K562 (cell line): ENCODE results near the gene ITPR1. TPM values are rescaled to one million over a fixed set of nuclear protein-coding genes. Genes with fewer than 3 reads are reported as not detected.

Experiments
- ATAC-seq: fragments of 200-7000 bp; cut with Tn5 transposase; 3 replicates; pipeline ENCODE4 v1.9.1; 2020; ENCODE audit warnings: moderate library complexity
- BruUV-seq: library from RNA; stranded (reverse); fragments of 400-500 nt; replicated peaks from 2 replicates; lab custom pipeline; 2021; lab: Mats Ljungman, UMichigan
- CTCF ChIA-PET: fragments of 300-600 bp; formaldehyde crosslinking; extraction: SDS; loops from one replicate; lab custom pipeline; 2021; ENCODE audit warnings: low intra/inter-chr PET ratio; lab: Yijun Ruan, JAX
- POLR2A ChIA-PET: fragments of 300-600, 350-650 bp; sonication (Branson Sonifier 250); formaldehyde crosslinking; extraction: SDS; loops from one replicate; lab custom pipeline; 2021; ENCODE audit warnings: antibody characterized with exemption, inconsistent platforms; lab: Yijun Ruan, JAX
- DNase-seq, 4 experiments: peaks; one replicate each; pipeline versions ENCODE4 v3.0.0 to v3.0.0-alpha.2; 2011 to 2018; ENCODE audit warnings: low spot score in 3 of 4, mixed read lengths in 3 of 4; ENCODE audit errors: extremely low read depth in 1 of 4
- FAIRE-seq: peaks from 2 replicates; lab custom pipeline; 2011; peaks lifted over from hg19 to GRCh38; lab: Jason Lieb, UNC
- H2AFZ ChIP-seq: 2 replicates; pipeline ENCODE4 v1.6.0; 2011; ENCODE audit warnings: low read depth, low read length, control low read depth, inconsistent platforms
- H3K27ac ChIP-seq: fragments of 200-600 bp; 3 replicates; pipeline ENCODE4 v1.8.0; 2011; ENCODE audit warnings: low read depth, mild to moderate bottlenecking, control low read depth, inconsistent platforms, low read length, moderate library complexity, mixed read lengths; ENCODE audit errors: extremely low read depth
- H3K27me3 ChIP-seq, 2 experiments: fragments of 300-600 bp in 1 of 2; 2 replicates in 1 of 2; 3 replicates in 1 of 2; pipeline versions ENCODE4 v1.6.0 to v1.8.0; 2011; ENCODE audit warnings: inconsistent platforms in 2 of 2, low read length in 2 of 2, mild to moderate bottlenecking in 1 of 2, mixed read lengths in 1 of 2, moderate library complexity in 1 of 2; ENCODE audit not compliant: control insufficient read depth in 2 of 2, insufficient read depth in 2 of 2
- H3K36me3 ChIP-seq: fragments of 300-600 bp; 3 replicates; pipeline ENCODE4 v1.8.0; 2011; ENCODE audit warnings: mild to moderate bottlenecking, low read length, inconsistent platforms; ENCODE audit not compliant: control insufficient read depth, insufficient read depth
- H3K4me1 ChIP-seq, 2 experiments: fragments of 200-600 bp in 1 of 2; replicated peaks in 1 of 2; 2 replicates in 1 of 2; 3 replicates in 1 of 2; pipeline versions ENCODE4 v1.5.1 to v1.8.0; 2011; ENCODE audit warnings: inconsistent platforms in 2 of 2, low read length in 2 of 2, mild to moderate bottlenecking in 1 of 2, mixed read lengths in 1 of 2, moderate library complexity in 1 of 2; ENCODE audit not compliant: control insufficient read depth in 2 of 2, insufficient read depth in 2 of 2
- H3K4me2 ChIP-seq: 2 replicates; pipeline ENCODE4 v1.6.1; 2011; ENCODE audit warnings: low read length, control low read depth, inconsistent platforms, mixed read lengths; ENCODE audit not compliant: insufficient read depth
- H3K4me3 ChIP-seq: fragments of 200-600 bp; sonication (generic), shearing (Covaris generic); 2 replicates; pipeline ENCODE4 v1.5.1; 2016; ENCODE audit warnings: control low read depth, inconsistent platforms
- H3K79me2 ChIP-seq: fragments of 200-600 bp; 3 replicates; pipeline ENCODE4 v1.8.0; 2011; ENCODE audit warnings: low read length, inconsistent platforms; ENCODE audit not compliant: control insufficient read depth, insufficient read depth
- H3K9ac ChIP-seq, 2 experiments: 2 replicates each; pipeline versions ENCODE4 v1.6.0 to v1.6.1; 2011; ENCODE audit warnings: low read depth in 2 of 2, low read length in 2 of 2, control low read depth in 1 of 2, inconsistent platforms in 1 of 2, mild to moderate bottlenecking in 1 of 2, mixed read lengths in 1 of 2; ENCODE audit not compliant: insufficient read depth in 1 of 2
- H3K9me1 ChIP-seq: one replicate; pipeline ENCODE4 v1.6.0; 2011; ENCODE audit warnings: inconsistent platforms, mild to moderate bottlenecking, low read length, moderate library complexity; ENCODE audit not compliant: control insufficient read depth, insufficient read depth
- H3K9me3 ChIP-seq: replicated peaks from 2 replicates; pipeline ENCODE4 v1.5.1; 2011; ENCODE audit warnings: low read depth, low read length, inconsistent platforms; ENCODE audit not compliant: control insufficient read depth, insufficient read depth
- H4K20me1 ChIP-seq: replicated peaks from 2 replicates; pipeline ENCODE4 v1.6.1; 2011; ENCODE audit warnings: low read length, inconsistent platforms, mixed read lengths; ENCODE audit not compliant: control insufficient read depth, insufficient read depth
- BCL6 ChIP-seq: fragments of 250-450 bp; sonication (Bioruptor Pico); IDR thresholded peaks from 2 replicates; pipeline ENCODE4 v1.4.0; 2020
- SMARCE1 ChIP-seq: fragments of 450-650 bp; IDR thresholded peaks from 2 replicates; pipeline ENCODE4 v1.7.1; 2016; ENCODE audit warnings: mild to moderate bottlenecking
- WGBS: fragments of 100-300 bp; shearing (Covaris generic); methylation state at CpG from one replicate; pipeline ENCODE4 v1.1.6; 2016; ENCODE audit warnings: low coverage, mixed read lengths; ENCODE audit not compliant: insufficient coverage; ENCODE audit errors: missing lambda C conversion rate; 5-methylcytosine and 5-hydroxymethylcytosine counted together
- in situ Hi-C: fragments of 300-500 bp; cut with MboI; formaldehyde crosslinking; loops from 4 replicates; pipeline ENCODE4 v1.15.0; 2018; ENCODE audit warnings: inconsistent platforms, mixed read lengths
- intact Hi-C: fragments of 100-400 bp; cut with micrococcal nuclease; formaldehyde crosslinking; loops from 2 replicates; pipeline ENCODE4 v1.14.2; 2022
- polyA plus RNA-seq, 8 experiments: library from polyadenylated mRNA; depleted of rRNA in 4 of 8; stranded (reverse) in 5 of 8; unstranded in 3 of 8; fragments of >200 nt; fragmentation: Nextera tagmentation in 2 of 8; fragmentation: Illumina TruSeq in 1 of 8; extraction: Ambion mirVana in 2 of 8; extraction: Trizol in 1 of 8; gene quantifications; 2 replicates each; pipeline versions ENCODE4 v1.2.1 to v1.2.3, GENCODE V29; 2011 to 2014; ENCODE audit warnings: inconsistent platforms in 1 of 8, missing spikeins in 1 of 8
- total RNA-seq, 7 experiments: library from RNA; depleted of rRNA in 6 of 7; stranded (reverse); fragments of >200 nt in 6 of 7; fragmentation: Illumina TruSeq in 2 of 7; extraction: Trizol in 2 of 7; gene quantifications; 2 replicates each; pipeline versions ENCODE4 v1.2.1 to v1.2.3, GENCODE V29; 2011 to 2021; ENCODE audit warnings: low replicate concordance in 1 of 7
- TF ChIP-seq, protein P1 (sequence below): sonication (generic); formaldehyde crosslinking; IDR thresholded peaks from 2 replicates; pipeline ENCODE4 v1.8.0; 2022; ENCODE audit warnings: mild to moderate bottlenecking, missing genetic modification reagents
- TF ChIP-seq, protein P2 (sequence below), 2 experiments: fragments of 250-450 bp in 1 of 2; fragments of 450-650 bp in 1 of 2; sonication (Bioruptor Pico) in 1 of 2; IDR thresholded peaks; 2 replicates each; pipeline versions ENCODE4 v1.6.1 to v1.8.0; 2016 to 2021; ENCODE audit warnings: mild to moderate bottlenecking in 2 of 2, moderate library complexity in 2 of 2, missing compliant biosample characterization in 1 of 2, missing genetic modification characterization in 1 of 2

Gene ITPR1
- total and polyA plus RNA-seq, 9 of the 15 experiments (the other 6 are each of a cell fraction or from before 2014, with no cell fraction given), result 22.4 to 40.0 (median 27.4) TPM

DNA sequence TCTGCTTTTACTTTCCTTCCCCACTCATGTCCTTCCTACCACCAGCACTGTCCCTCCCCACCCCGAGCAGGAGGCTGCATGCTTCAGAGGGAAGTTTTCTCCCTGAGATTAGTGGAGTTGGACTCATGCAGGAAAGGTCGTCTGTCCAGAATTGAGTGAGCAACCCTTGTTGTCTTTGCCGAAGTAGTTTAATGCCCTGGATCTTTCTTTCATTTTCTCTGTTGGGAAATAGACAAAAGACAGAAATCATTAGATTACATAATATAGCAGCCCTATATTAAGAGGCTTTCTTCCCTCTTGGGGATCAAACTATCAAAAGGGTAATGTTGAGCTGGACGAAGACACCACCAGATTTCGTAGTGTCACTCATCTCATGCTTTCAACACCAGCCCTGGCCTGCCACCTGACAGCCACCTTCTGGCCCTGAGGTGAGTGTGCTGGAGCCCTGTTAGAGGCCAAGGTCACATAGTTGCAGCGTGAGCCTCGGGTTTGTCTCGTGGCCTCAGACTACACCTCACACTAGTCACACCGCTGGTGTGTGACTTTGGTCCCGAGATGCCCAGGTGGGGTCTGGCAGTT lies 231.0 kb downstream of the ITPR1 start:
- in situ Hi-C loops (loop anchor here (5.0 kb wide), 3 partner anchors 88 to 338 kb away; partner anchors contain the start of gene BHLHE40), intact Hi-C loops (loop anchor here (5.0 kb wide), 3 partner anchors 103 to 178 kb away; no protein-coding TSS in a partner anchor)
- no peak overlapping the region for H3K4me3 ChIP-seq
- peaks cover 0 to 21% of the 10 kb centered on the region in 2 experiments; a peak in 4 of 5 replicates for H3K4me1 ChIP-seq
- no peak overlapping the region for H3K27ac ChIP-seq
- no peaks in the 10 kb centered on the region for H3K9me1 ChIP-seq
- BruUV-seq, result no TSS peak
- H3K27me3 ChIP-seq, result no peaks in the 10 kb centered on the region
- 75% methylated on average over 10 of the region's 10 CpGs for WGBS
- no peak overlapping the region for H2AFZ ChIP-seq
- no peak for DNase-seq
- H3K9me3 ChIP-seq, result no peaks in the 10 kb centered on the region
- POLR2A ChIA-PET, result no interaction called here
- H4K20me1 ChIP-seq, result no peaks in the 10 kb centered on the region
- no peaks in the 10 kb centered on the region for H3K79me2 ChIP-seq
- FAIRE-seq, result no peak
- no peaks in the 10 kb centered on the region for H3K36me3 ChIP-seq
- no peak for ATAC-seq
- peak overlapping the region in 1 of 2 experiments; percentile 46; a peak in 2 of 4 replicates for H3K9ac ChIP-seq
- no peak overlapping the region for H3K4me2 ChIP-seq
- CTCF ChIA-PET, result interaction anchor here (4.3 kb wide), 1 partner anchor 254 kb away, joined by 61 read pairs; the partner anchor contains the start of gene BHLHE40
- TF ChIP-seq SMARCE1, result no peak
- TF ChIP-seq, protein P1, sequence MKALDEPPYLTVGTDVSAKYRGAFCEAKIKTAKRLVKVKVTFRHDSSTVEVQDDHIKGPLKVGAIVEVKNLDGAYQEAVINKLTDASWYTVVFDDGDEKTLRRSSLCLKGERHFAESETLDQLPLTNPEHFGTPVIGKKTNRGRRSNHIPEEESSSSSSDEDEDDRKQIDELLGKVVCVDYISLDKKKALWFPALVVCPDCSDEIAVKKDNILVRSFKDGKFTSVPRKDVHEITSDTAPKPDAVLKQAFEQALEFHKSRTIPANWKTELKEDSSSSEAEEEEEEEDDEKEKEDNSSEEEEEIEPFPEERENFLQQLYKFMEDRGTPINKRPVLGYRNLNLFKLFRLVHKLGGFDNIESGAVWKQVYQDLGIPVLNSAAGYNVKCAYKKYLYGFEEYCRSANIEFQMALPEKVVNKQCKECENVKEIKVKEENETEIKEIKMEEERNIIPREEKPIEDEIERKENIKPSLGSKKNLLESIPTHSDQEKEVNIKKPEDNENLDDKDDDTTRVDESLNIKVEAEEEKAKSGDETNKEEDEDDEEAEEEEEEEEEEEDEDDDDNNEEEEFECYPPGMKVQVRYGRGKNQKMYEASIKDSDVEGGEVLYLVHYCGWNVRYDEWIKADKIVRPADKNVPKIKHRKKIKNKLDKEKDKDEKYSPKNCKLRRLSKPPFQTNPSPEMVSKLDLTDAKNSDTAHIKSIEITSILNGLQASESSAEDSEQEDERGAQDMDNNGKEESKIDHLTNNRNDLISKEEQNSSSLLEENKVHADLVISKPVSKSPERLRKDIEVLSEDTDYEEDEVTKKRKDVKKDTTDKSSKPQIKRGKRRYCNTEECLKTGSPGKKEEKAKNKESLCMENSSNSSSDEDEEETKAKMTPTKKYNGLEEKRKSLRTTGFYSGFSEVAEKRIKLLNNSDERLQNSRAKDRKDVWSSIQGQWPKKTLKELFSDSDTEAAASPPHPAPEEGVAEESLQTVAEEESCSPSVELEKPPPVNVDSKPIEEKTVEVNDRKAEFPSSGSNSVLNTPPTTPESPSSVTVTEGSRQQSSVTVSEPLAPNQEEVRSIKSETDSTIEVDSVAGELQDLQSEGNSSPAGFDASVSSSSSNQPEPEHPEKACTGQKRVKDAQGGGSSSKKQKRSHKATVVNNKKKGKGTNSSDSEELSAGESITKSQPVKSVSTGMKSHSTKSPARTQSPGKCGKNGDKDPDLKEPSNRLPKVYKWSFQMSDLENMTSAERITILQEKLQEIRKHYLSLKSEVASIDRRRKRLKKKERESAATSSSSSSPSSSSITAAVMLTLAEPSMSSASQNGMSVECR (CRISPR knock-in tag), result no peak
- TF ChIP-seq, protein P2, sequence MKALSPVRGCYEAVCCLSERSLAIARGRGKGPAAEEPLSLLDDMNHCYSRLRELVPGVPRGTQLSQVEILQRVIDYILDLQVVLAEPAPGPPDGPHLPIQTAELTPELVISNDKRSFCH (CRISPR knock-in tag; IDR thresholded peaks at IDR 0.05), result no peak
- TF ChIP-seq, protein P2 (tag; IDR thresholded peaks at IDR 0.05), result no peak
- no peak for TF ChIP-seq BCL6 (CRISPR knock-in tag)
